ENCODE results near the gene PPA1. TPM values are rescaled to one million over a fixed set of nuclear protein-coding genes. Genes with fewer than 3 reads are reported as not detected.

PPA1 gene
- total RNA-seq, 1 experiment from 2014 or later, result 234 TPM

DNA sequence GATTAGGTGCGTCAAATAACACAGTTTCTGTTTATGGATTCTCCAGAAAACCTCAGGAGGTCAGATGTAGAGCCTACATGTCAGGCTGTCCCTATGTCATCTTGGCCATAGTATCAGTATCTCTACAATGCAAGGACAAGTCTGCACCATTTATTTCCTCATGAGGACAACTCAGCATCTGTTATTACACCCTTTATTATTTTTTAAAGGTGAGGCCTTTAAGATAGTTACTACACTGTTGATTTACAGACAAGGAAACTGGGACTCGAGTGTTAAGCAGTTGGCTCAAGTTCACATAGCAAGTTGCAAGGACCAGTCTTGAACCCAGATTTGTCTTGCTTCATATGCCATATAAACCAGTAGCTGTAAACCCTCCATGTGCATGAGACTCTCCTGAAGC is 23.2 kb upstream of the PPA1 start:
- ATAC-seq, result peak; percentile 13

More for the DNA sequence above, 23.2 kb upstream of the PPA1 start:
- RAD21 ChIA-PET (ENCODE audit: low non-redundant PET in 1 of 2, low total read pairs in 2 of 2, uncharacterized antibody in 2 of 2, unreplicated experiment in 2 of 2), result interaction anchor here in 1 of 2 experiments (0.5 to 0.7 kb wide), 2 partner anchors 16 to 34 kb away, joined by 3 to 6 read pairs; no protein-coding TSS in a partner anchor
- Histone ChIP-seq H3K36me3 (ENCODE audit: control insufficient read depth in 1 of 2, insufficient read depth in 2 of 2, low read length in 2 of 2) (no peaks in the 10 kb centered on the region), H3K9me2 (ENCODE audit: insufficient read depth) (no peaks in the 10 kb centered on the region), H3K4me3 (replicated peaks in 1 of 2; ENCODE audit: low read depth in 1 of 2, low read length in 2 of 2) (peak overlapping the region in 1 of 2 experiments; percentile 12; a peak in 1 of 4 replicates), H3K27me3 (ENCODE audit: insufficient read depth, low read length) (peaks cover 5% of the 10 kb centered on the region; the same call in 1 of the 2 replicates), H3K9ac (ENCODE audit: low read length) (peak overlapping the region; percentile 20; the same call in 1 of the 2 replicates), H3K9me3 (ENCODE audit: control insufficient read depth in 1 of 2, insufficient read depth in 1 of 2, low read depth in 1 of 2, low read length in 2 of 2) (peaks cover 3 to 7% of the 10 kb centered on the region in 2 experiments; a peak in 3 of 4 replicates), H3K4me2 (ENCODE audit: low read length) (peak overlapping the region; percentile 69), H2AFZ (ENCODE audit: low read depth, low read length, poor library complexity, severe bottlenecking) (peak overlapping the region; percentile 42), H4K20me1 (ENCODE audit: insufficient read depth) (no peaks in the 10 kb centered on the region), H3K4me1 (ENCODE audit: control insufficient read depth in 1 of 2, insufficient read depth in 2 of 2, low read length in 2 of 2) (peaks cover 19 to 37% of the 10 kb centered on the region in 2 experiments), H3K79me2 (ENCODE audit: insufficient read depth, low read length) (no peaks in the 10 kb centered on the region), H3K27ac (ENCODE audit: low read depth, low read length) (no peak overlapping the region)
- DNase-seq (ENCODE audit: low read depth, low spot score), result no peak
- POLR2A ChIA-PET, result interaction anchor here (0.7 to 0.8 kb wide), 3 partner anchors 11 to 614 kb away, joined by 3 to 5 read pairs (median 5); no protein-coding TSS in a partner anchor
- CTCF ChIA-PET, result interaction anchor here (0.7 to 1.2 kb wide), 3 partner anchors 9 to 11 kb away, joined by 3 to 9 read pairs (median 4); no protein-coding TSS in a partner anchor
- no TSS peak for BruUV-seq (replicated peaks)
- TF ChIP-seq ZFX (IDR thresholded peaks at IDR 0.05) (no peak), POLR2A (IDR thresholded peaks at IDR 0.05; ENCODE audit: borderline replicate concordance, extremely low read depth, insufficient read depth, insufficient read length) (no peak), TCF7L2 (IDR thresholded peaks at IDR 0.05; ENCODE audit: borderline replicate concordance, extremely low read depth, insufficient read depth, insufficient read length) (no peak), FOSL1 (IDR thresholded peaks at IDR 0.05; ENCODE audit: low read depth) (no peak), EZH2phosphoT487 (IDR thresholded peaks at IDR 0.05; ENCODE audit: borderline replicate concordance) (no peak), RAD21 (IDR thresholded peaks at IDR 0.05; ENCODE audit: low read depth) (no peak), JUND (IDR thresholded peaks at IDR 0.05) (no peak), SRF (IDR thresholded peaks at IDR 0.05; ENCODE audit: low read depth) (no peak), SIN3A (IDR thresholded peaks at IDR 0.05; ENCODE audit: low read depth) (no peak), CEBPB (IDR thresholded peaks at IDR 0.05; ENCODE audit: low read depth) (no peak), YY1 (IDR thresholded peaks at IDR 0.05; ENCODE audit: extremely low read depth, insufficient replicate concordance, low read depth, low read length) (no peak)
- TF ChIP-seq, protein P1, sequence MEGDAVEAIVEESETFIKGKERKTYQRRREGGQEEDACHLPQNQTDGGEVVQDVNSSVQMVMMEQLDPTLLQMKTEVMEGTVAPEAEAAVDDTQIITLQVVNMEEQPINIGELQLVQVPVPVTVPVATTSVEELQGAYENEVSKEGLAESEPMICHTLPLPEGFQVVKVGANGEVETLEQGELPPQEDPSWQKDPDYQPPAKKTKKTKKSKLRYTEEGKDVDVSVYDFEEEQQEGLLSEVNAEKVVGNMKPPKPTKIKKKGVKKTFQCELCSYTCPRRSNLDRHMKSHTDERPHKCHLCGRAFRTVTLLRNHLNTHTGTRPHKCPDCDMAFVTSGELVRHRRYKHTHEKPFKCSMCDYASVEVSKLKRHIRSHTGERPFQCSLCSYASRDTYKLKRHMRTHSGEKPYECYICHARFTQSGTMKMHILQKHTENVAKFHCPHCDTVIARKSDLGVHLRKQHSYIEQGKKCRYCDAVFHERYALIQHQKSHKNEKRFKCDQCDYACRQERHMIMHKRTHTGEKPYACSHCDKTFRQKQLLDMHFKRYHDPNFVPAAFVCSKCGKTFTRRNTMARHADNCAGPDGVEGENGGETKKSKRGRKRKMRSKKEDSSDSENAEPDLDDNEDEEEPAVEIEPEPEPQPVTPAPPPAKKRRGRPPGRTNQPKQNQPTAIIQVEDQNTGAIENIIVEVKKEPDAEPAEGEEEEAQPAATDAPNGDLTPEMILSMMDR (IDR thresholded peaks at IDR 0.05 in 2 of 3, conservative IDR thresholded peaks at IDR 0.05 in 1 of 3; ENCODE audit: borderline replicate concordance in 1 of 3, insufficient read depth in 1 of 3, low read depth in 2 of 3, low read length in 2 of 3), result no peak
- TF ChIP-seq, protein P2, sequence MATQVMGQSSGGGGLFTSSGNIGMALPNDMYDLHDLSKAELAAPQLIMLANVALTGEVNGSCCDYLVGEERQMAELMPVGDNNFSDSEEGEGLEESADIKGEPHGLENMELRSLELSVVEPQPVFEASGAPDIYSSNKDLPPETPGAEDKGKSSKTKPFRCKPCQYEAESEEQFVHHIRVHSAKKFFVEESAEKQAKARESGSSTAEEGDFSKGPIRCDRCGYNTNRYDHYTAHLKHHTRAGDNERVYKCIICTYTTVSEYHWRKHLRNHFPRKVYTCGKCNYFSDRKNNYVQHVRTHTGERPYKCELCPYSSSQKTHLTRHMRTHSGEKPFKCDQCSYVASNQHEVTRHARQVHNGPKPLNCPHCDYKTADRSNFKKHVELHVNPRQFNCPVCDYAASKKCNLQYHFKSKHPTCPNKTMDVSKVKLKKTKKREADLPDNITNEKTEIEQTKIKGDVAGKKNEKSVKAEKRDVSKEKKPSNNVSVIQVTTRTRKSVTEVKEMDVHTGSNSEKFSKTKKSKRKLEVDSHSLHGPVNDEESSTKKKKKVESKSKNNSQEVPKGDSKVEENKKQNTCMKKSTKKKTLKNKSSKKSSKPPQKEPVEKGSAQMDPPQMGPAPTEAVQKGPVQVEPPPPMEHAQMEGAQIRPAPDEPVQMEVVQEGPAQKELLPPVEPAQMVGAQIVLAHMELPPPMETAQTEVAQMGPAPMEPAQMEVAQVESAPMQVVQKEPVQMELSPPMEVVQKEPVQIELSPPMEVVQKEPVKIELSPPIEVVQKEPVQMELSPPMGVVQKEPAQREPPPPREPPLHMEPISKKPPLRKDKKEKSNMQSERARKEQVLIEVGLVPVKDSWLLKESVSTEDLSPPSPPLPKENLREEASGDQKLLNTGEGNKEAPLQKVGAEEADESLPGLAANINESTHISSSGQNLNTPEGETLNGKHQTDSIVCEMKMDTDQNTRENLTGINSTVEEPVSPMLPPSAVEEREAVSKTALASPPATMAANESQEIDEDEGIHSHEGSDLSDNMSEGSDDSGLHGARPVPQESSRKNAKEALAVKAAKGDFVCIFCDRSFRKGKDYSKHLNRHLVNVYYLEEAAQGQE (IDR thresholded peaks at IDR 0.05; ENCODE audit: low read depth), result no peak
- TF ChIP-seq, protein P3, sequence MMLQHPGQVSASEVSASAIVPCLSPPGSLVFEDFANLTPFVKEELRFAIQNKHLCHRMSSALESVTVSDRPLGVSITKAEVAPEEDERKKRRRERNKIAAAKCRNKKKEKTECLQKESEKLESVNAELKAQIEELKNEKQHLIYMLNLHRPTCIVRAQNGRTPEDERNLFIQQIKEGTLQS (IDR thresholded peaks at IDR 0.05), result no peak
- TF ChIP-seq, protein P4, sequence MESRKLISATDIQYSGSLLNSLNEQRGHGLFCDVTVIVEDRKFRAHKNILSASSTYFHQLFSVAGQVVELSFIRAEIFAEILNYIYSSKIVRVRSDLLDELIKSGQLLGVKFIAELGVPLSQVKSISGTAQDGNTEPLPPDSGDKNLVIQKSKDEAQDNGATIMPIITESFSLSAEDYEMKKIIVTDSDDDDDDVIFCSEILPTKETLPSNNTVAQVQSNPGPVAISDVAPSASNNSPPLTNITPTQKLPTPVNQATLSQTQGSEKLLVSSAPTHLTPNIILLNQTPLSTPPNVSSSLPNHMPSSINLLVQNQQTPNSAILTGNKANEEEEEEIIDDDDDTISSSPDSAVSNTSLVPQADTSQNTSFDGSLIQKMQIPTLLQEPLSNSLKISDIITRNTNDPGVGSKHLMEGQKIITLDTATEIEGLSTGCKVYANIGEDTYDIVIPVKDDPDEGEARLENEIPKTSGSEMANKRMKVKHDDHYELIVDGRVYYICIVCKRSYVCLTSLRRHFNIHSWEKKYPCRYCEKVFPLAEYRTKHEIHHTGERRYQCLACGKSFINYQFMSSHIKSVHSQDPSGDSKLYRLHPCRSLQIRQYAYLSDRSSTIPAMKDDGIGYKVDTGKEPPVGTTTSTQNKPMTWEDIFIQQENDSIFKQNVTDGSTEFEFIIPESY (IDR thresholded peaks at IDR 0.05; ENCODE audit: extremely low read depth, insufficient replicate concordance, low read length), result no peak
- intact Hi-C loops (cut with micrococcal nuclease), result no loop called here

Data from HCT116 (cell line).